Measurements from ENCODE around the gene SYT7.

- TF ChIP-seq CTCF (IDR thresholded peaks at IDR 0.05): peak in 3 of 6 experiments; percentile 41 to 72 (median 43)
- TF ChIP-seq POLR2A (IDR thresholded peaks at IDR 0.05): no peak
These were observed 13.4 kb downstream of the SYT7 start for GRCh38 chr11:61567286-61568061.

Measured in thyroid gland (tissue), 4 donors.